ENCODE measurements around the gene UGT3A2. TPM values are rescaled to one million over a fixed set of nuclear protein-coding genes. Genes with fewer than 3 reads are reported as not detected.

UGT3A2 gene
- total and polyA plus RNA-seq, 2 experiments from 2014 or later: not detected

DNA sequence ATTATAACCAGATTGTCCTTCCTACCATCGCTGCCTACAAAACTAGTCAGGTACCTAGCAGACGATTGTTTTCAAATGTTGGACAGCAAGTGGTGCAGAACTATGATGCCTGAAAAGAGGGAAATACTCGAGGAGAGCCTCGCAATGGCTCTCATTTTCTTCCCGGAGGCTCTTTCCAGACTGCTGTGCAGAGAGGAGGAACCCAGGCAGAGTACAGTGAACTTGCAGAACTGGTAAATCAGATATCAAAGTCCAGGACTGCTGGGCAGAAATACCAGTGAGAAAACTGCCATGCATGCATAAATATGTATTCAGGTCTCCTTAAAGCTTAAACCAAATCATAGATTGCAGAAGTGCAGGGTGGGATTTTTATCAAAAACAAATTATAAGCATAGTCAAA, 49.1 kb downstream of the UGT3A2 start:
- Histone ChIP-seq H3K9ac (no peak overlapping the region), H3K27ac (no peak overlapping the region), H4K20me1 (ENCODE audit: insufficient read depth) (no peaks in the 10 kb centered on the region), H3K9me2 (ENCODE audit: insufficient read depth) (no peaks in the 10 kb centered on the region), H3K4me2 (ENCODE audit: unreplicated experiment) (no peak overlapping the region), H3F3A (ENCODE audit: insufficient read depth) (no peaks in the 10 kb centered on the region), H3K36me3 (ENCODE audit: low read depth) (no peaks in the 10 kb centered on the region), H3K4me1 (ENCODE audit: insufficient read depth) (no peaks in the 10 kb centered on the region), H3K79me2 (ENCODE audit: insufficient read depth) (no peaks in the 10 kb centered on the region), H3K9me3 (ENCODE audit: low read depth) (no peaks in the 10 kb centered on the region), H2AFZ (no peak overlapping the region), H3K27me3 (replicated peaks; ENCODE audit: insufficient read depth) (no peaks in the 10 kb centered on the region; the same call in 1 of the 2 replicates), H3K4me3 (no peak overlapping the region)
- DNase-seq: no peak
- WGBS, 2 experiments (ENCODE audit: low coverage in 1 of 2, low lambda C conversion rate in 2 of 2, missing lambda C conversion rate in 2 of 2): 20 to 30% methylated on average over 5 of the region's 5 CpGs
- TF ChIP-seq EZH2 (IDR thresholded peaks at IDR 0.05; ENCODE audit: insufficient read depth, poor library complexity, severe bottlenecking) (no peak), EZH2phosphoT487 (IDR thresholded peaks at IDR 0.05; ENCODE audit: insufficient read depth, low read depth) (no peak)
- in situ Hi-C loops (cut with MboI): no loop called here

DNA sequence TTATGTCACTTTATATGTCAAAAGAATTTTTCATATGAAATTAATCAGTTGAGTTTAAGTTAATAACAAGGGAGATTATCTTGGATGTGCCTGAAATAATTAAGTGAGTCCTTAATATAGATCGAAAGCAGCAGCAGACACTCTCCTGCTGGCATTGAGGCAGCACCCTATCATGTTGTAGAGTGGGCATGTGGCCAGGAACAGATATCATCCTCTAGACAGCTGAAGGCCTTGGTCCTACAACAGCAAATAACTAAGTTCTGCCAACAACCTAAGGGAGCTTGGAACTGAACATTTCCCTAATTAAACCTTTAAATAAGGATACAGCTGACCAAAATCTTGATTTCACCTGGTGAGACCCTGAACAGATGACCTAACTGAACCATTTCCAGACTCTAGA, 49.7 kb downstream of the UGT3A2 start:
- no peak overlapping the region for H2AFZ ChIP-seq
- no peaks in the 10 kb centered on the region; the same call in 1 of the 2 replicates for H3K27me3 ChIP-seq (replicated peaks; ENCODE audit: insufficient read depth)
- H3F3A ChIP-seq (ENCODE audit: insufficient read depth): no peaks in the 10 kb centered on the region
- no peak for DNase-seq
- no peaks in the 10 kb centered on the region for H3K79me2 ChIP-seq (ENCODE audit: insufficient read depth)
- H3K4me1 ChIP-seq (ENCODE audit: insufficient read depth): no peaks in the 10 kb centered on the region
- in situ Hi-C loops (cut with MboI): no loop called here
- H3K27ac ChIP-seq: no peak overlapping the region
- H4K20me1 ChIP-seq (ENCODE audit: insufficient read depth): no peaks in the 10 kb centered on the region
- TF ChIP-seq EZH2phosphoT487 (IDR thresholded peaks at IDR 0.05; ENCODE audit: insufficient read depth, low read depth) (no peak), EZH2 (IDR thresholded peaks at IDR 0.05; ENCODE audit: insufficient read depth, poor library complexity, severe bottlenecking) (no peak)
- no peaks in the 10 kb centered on the region for H3K36me3 ChIP-seq (ENCODE audit: low read depth)
- WGBS, 2 experiments (ENCODE audit: low coverage in 1 of 2, low lambda C conversion rate in 2 of 2, missing lambda C conversion rate in 2 of 2): 35 to 51% methylated on average over 1 of the region's 1 CpG
- no peak overlapping the region for H3K4me3 ChIP-seq
- H3K9ac ChIP-seq: no peak overlapping the region
- no peak overlapping the region for H3K4me2 ChIP-seq (ENCODE audit: unreplicated experiment)
- H3K9me2 ChIP-seq (ENCODE audit: insufficient read depth): no peaks in the 10 kb centered on the region
- no peaks in the 10 kb centered on the region for H3K9me3 ChIP-seq (ENCODE audit: low read depth)

DNA sequence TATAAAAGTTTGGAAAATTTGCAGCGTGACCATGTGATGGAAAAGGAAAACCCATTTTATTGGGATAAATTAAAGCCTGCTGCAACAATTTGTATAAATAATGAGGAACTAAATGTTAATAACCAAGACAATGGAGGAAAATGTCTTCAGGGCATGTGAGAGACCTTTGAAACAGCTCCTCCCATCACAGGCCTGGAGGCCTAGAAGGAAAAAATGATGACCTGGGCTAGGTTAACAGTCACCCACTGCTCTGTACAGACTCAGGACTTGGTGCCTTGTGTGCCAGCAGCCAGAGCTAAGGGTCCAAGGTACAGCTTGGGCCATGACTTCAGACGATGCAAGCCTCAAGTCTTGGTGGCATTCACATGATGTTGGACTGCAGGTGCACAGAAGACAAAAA, 53.5 kb downstream of the UGT3A2 start:
- TF ChIP-seq EZH2phosphoT487 (IDR thresholded peaks at IDR 0.05; ENCODE audit: insufficient read depth, low read depth) (no peak), EZH2 (IDR thresholded peaks at IDR 0.05; ENCODE audit: insufficient read depth, poor library complexity, severe bottlenecking) (no peak)
- Histone ChIP-seq H3K4me2 (ENCODE audit: unreplicated experiment) (no peak overlapping the region), H3K9ac (no peak overlapping the region), H3K36me3 (ENCODE audit: low read depth) (no peaks in the 10 kb centered on the region), H3K9me3 (ENCODE audit: low read depth) (no peaks in the 10 kb centered on the region), H3F3A (ENCODE audit: insufficient read depth) (no peaks in the 10 kb centered on the region), H3K9me2 (ENCODE audit: insufficient read depth) (no peaks in the 10 kb centered on the region), H2AFZ (no peak overlapping the region), H3K79me2 (ENCODE audit: insufficient read depth) (no peaks in the 10 kb centered on the region), H4K20me1 (ENCODE audit: insufficient read depth) (no peaks in the 10 kb centered on the region), H3K27ac (no peak overlapping the region), H3K4me3 (no peak overlapping the region), H3K27me3 (replicated peaks; ENCODE audit: insufficient read depth) (no peaks in the 10 kb centered on the region), H3K4me1 (ENCODE audit: insufficient read depth) (no peaks in the 10 kb centered on the region)
- in situ Hi-C loops (cut with MboI): no loop called here
- 37 to 46% methylated on average over 2 of the region's 2 CpGs for WGBS, 2 experiments (ENCODE audit: low coverage in 1 of 2, low lambda C conversion rate in 2 of 2, missing lambda C conversion rate in 2 of 2)
- no peak for DNase-seq

DNA sequence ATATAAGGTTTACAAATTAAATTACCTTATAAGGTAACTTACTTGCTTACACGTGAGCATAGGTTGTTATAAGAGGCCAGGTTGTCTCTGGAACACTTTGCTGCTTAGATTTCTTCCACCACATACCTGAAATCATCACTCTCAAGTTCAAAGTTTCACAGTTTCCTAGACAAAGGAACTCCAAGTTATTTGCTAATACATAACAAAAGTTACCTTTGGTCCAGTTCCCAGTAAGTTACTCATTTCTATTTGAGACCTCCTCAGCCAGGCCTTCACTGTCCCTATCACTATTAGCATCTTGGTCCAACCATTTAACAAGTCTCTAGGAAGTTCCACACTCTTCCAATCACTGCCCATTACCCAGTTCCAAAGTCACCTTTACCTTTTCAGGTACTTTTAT, 57.0 kb downstream of the UGT3A2 start:
- Histone ChIP-seq H3K4me1 (ENCODE audit: insufficient read depth) (no peaks in the 10 kb centered on the region), H3K4me2 (ENCODE audit: unreplicated experiment) (no peak overlapping the region), H2AFZ (no peak overlapping the region), H3K79me2 (ENCODE audit: insufficient read depth) (no peaks in the 10 kb centered on the region), H3K36me3 (ENCODE audit: low read depth) (no peaks in the 10 kb centered on the region), H3K9me3 (ENCODE audit: low read depth) (no peaks in the 10 kb centered on the region), H4K20me1 (ENCODE audit: insufficient read depth) (no peaks in the 10 kb centered on the region), H3F3A (ENCODE audit: insufficient read depth) (no peaks in the 10 kb centered on the region), H3K9me2 (ENCODE audit: insufficient read depth) (no peaks in the 10 kb centered on the region), H3K4me3 (no peak overlapping the region), H3K27me3 (replicated peaks; ENCODE audit: insufficient read depth) (no peaks in the 10 kb centered on the region), H3K9ac (no peak overlapping the region), H3K27ac (no peak overlapping the region)
- TF ChIP-seq EZH2phosphoT487 (IDR thresholded peaks at IDR 0.05; ENCODE audit: insufficient read depth, low read depth) (no peak), EZH2 (IDR thresholded peaks at IDR 0.05; ENCODE audit: insufficient read depth, poor library complexity, severe bottlenecking) (no peak)
- 0 to 5% methylated on average over 1 of the region's 1 CpG for WGBS, 2 experiments (ENCODE audit: low coverage in 1 of 2, low lambda C conversion rate in 2 of 2, missing lambda C conversion rate in 2 of 2)
- in situ Hi-C loops (cut with MboI): no loop called here
- no peak for DNase-seq

DNA sequence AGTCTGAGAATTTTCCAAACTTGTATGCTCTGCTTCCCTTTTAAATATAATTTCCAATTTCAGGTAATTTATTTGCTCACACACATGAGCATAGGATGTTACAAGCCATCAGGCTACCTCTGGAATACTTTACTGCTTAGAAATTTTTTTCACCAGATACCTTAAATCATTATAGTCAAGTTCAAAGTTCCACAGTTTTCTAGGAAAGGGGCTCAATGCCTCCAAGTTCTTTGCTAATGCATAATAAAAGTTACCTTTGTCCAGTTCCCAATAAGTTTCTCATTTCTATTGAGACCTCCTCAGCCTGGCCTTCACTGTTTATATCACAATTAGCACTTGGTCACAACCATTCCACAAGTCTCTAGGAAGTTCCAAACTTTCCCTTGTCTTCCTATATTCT, 59.3 kb downstream of the UGT3A2 start:
- no peaks in the 10 kb centered on the region for H3F3A ChIP-seq (ENCODE audit: insufficient read depth)
- 0 out of 2 replicates have a peak, but pooled peaks cover 5% of the 10 kb centered on the region for H3K27me3 ChIP-seq (replicated peaks; ENCODE audit: insufficient read depth)
- no peak overlapping the region for H3K27ac ChIP-seq
- no peak for DNase-seq
- no peak overlapping the region for H3K4me3 ChIP-seq
- no peak overlapping the region for H2AFZ ChIP-seq
- H4K20me1 ChIP-seq (ENCODE audit: insufficient read depth): no peaks in the 10 kb centered on the region
- no peaks in the 10 kb centered on the region for H3K79me2 ChIP-seq (ENCODE audit: insufficient read depth)
- in situ Hi-C loops (cut with MboI): no loop called here
- H3K36me3 ChIP-seq (ENCODE audit: low read depth): no peaks in the 10 kb centered on the region
- no peak overlapping the region for H3K4me2 ChIP-seq (ENCODE audit: unreplicated experiment)
- no peaks in the 10 kb centered on the region for H3K9me3 ChIP-seq (ENCODE audit: low read depth)
- no peaks in the 10 kb centered on the region for H3K9me2 ChIP-seq (ENCODE audit: insufficient read depth)
- no peak for TF ChIP-seq EZH2 (IDR thresholded peaks at IDR 0.05; ENCODE audit: insufficient read depth, poor library complexity, severe bottlenecking)
- TF ChIP-seq EZH2phosphoT487 (IDR thresholded peaks at IDR 0.05; ENCODE audit: insufficient read depth, low read depth): no peak
- no peak overlapping the region for H3K9ac ChIP-seq
- no peaks in the 10 kb centered on the region for H3K4me1 ChIP-seq (ENCODE audit: insufficient read depth)

All from GM23248 (cell line).